Endodermal cell (in vitro differentiated cells): ENCODE data around the gene GOLGA6L7. TPM values are rescaled to one million over a fixed set of nuclear protein-coding genes. Genes with fewer than 3 reads are reported as not detected.

Experiments used
- DNase-seq: peaks from one replicate; pipeline ENCODE4 v3.0.0-alpha.2; 2017
- H3K27ac ChIP-seq: 2 replicates; pipeline ENCODE4 v1.5.1; 2013; ENCODE audit warnings: mild to moderate bottlenecking, low read depth, low read length, moderate library complexity
- H3K27me3 ChIP-seq: 2 replicates; pipeline ENCODE4 v1.6.1; 2013; ENCODE audit warnings: mild to moderate bottlenecking, low read length, moderate library complexity; ENCODE audit not compliant: insufficient read depth, control insufficient read depth, poor library complexity, severe bottlenecking
- H3K36me3 ChIP-seq: 2 replicates; pipeline ENCODE4 v1.7.0; 2013; ENCODE audit warnings: mild to moderate bottlenecking, low read length, moderate library complexity; ENCODE audit not compliant: control insufficient read depth, insufficient read depth
- H3K4me1 ChIP-seq: one replicate; pipeline ENCODE4 v1.7.0; 2013; ENCODE audit warnings: low read length; ENCODE audit not compliant: control insufficient read depth, insufficient read depth
- H3K4me3 ChIP-seq: 2 replicates; pipeline ENCODE4 v1.5.1; 2013; ENCODE audit warnings: mild to moderate bottlenecking, low read length, moderate library complexity
- H3K9ac ChIP-seq: 2 replicates; pipeline ENCODE4 v1.6.1; 2013; ENCODE audit warnings: mild to moderate bottlenecking, low read length, moderate library complexity; ENCODE audit not compliant: poor library complexity, severe bottlenecking; ENCODE audit errors: extremely low read depth
- H3K9me3 ChIP-seq: 2 replicates; pipeline ENCODE4 v1.6.1; 2013; ENCODE audit warnings: mild to moderate bottlenecking, low read length, moderate library complexity; ENCODE audit not compliant: control insufficient read depth
- H3K27ac Mint-ChIP-seq: 2 replicates; pipeline ENCODE4 v1.8.0; 2020; ENCODE audit warnings: mixed read lengths
- H3K27me3 Mint-ChIP-seq: 2 replicates; pipeline ENCODE4 v1.8.0; 2021; ENCODE audit warnings: mild to moderate bottlenecking, mixed read lengths; ENCODE audit not compliant: insufficient read depth
- H3K36me3 Mint-ChIP-seq: 2 replicates; pipeline ENCODE4 v1.8.0; 2020; ENCODE audit warnings: low read depth, mixed read lengths
- H3K4me1 Mint-ChIP-seq: 2 replicates; pipeline ENCODE4 v1.8.0; 2020; ENCODE audit warnings: mixed read lengths
- H3K4me3 Mint-ChIP-seq: 2 replicates; pipeline ENCODE4 v1.8.0; 2020; ENCODE audit warnings: mild to moderate bottlenecking, moderate library complexity, mixed read lengths
- H3K9me3 Mint-ChIP-seq: 2 replicates; pipeline ENCODE4 v1.8.0; 2020; ENCODE audit warnings: mild to moderate bottlenecking, mixed read lengths
- WGBS, 2 experiments: methylation state at CpG; one replicate each; pipeline versions ENCODE4 v1.1.5 to v1.1.7; 2013; ENCODE audit warnings: missing lambda C conversion rate in 2 of 2, mixed read lengths in 1 of 2; ENCODE audit not compliant: insufficient coverage in 1 of 2, insufficient read length in 1 of 2; 5-methylcytosine and 5-hydroxymethylcytosine counted together
- total RNA-seq, 2 donors: library from RNA; stranded (reverse); fragmentation: NEBNext Ultra II Directional in 1 of 2; extraction: Animal tissue kit (Norgen Biotek cat#: 25700) in 1 of 2; gene quantifications; 2 replicates in 1 of 2; 3 replicates in 1 of 2; pipeline ENCODE4 v1.2.1, GENCODE V29; 2021
- TF ChIP-seq, protein P1 (sequence below): fragments of 200-600 bp; sonication (generic); conservative IDR thresholded peaks from 2 replicates; pipeline ENCODE4 v1.5.0; 2021; ENCODE audit warnings: antibody characterized with exemption, mild to moderate bottlenecking

The GOLGA6L7 gene
- total RNA-seq, 2 donors from 2014 or later: 0.15 TPM; not detected in 1

DNA sequence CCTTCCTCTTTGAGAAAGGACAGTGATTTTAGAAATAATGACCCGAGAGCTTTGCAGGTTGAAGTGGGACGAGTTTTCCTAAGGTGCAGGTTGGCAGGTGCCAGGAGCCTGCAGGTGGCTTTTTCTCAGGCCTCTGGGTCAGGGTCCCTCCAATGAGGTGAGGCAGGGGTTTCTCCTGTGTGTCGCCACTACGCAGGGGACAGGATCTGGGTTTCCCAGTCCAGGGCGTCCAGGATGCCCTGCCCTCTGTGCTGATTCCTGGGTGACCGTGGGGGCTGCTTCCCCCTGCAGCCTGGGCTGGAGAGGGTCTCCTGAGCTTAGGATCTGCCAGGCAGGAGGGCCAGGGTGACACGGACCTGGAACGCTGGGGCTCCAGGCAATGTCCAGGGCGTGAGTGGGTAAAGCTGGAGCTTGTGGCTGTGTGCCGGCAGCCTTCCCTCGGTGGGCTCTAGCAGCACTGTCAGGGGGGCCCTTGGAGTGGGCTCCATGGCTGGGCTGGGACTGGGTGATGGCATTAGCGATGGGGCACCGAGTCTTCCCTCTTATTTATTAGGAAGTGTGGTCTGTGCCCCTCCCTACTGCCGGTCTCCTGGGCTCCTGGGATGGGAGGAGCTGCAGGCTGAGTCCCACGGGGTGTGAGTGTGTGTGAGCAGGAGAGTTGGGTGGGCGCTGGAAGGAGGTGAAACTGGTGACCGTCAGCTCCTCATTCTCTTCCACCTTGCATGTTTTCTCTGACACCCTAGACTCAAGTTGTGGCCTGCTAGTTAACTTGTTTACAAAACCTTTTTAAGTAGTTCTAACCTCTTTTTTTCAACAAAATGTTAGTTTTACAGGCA lies 39.1 kb upstream of the GOLGA6L7 start:
- H3K9ac ChIP-seq: no peak overlapping the region
- Mint-ChIP-seq H3K27ac (no peak overlapping the region), H3K27me3 (peaks cover 30% of the 10 kb centered on the region), H3K9me3 (no peaks in the 10 kb centered on the region), H3K4me1 (peaks cover 19% of the 10 kb centered on the region), H3K36me3 (no peaks in the 10 kb centered on the region), H3K4me3 (peak overlapping the region; percentile 57)
- H3K9me3 ChIP-seq: no peaks in the 10 kb centered on the region
- peaks cover 22% of the 10 kb centered on the region for H3K27me3 ChIP-seq
- peak overlapping the region; percentile 69 for H3K4me3 ChIP-seq
- no peaks in the 10 kb centered on the region for H3K36me3 ChIP-seq
- TF ChIP-seq, protein P1, sequence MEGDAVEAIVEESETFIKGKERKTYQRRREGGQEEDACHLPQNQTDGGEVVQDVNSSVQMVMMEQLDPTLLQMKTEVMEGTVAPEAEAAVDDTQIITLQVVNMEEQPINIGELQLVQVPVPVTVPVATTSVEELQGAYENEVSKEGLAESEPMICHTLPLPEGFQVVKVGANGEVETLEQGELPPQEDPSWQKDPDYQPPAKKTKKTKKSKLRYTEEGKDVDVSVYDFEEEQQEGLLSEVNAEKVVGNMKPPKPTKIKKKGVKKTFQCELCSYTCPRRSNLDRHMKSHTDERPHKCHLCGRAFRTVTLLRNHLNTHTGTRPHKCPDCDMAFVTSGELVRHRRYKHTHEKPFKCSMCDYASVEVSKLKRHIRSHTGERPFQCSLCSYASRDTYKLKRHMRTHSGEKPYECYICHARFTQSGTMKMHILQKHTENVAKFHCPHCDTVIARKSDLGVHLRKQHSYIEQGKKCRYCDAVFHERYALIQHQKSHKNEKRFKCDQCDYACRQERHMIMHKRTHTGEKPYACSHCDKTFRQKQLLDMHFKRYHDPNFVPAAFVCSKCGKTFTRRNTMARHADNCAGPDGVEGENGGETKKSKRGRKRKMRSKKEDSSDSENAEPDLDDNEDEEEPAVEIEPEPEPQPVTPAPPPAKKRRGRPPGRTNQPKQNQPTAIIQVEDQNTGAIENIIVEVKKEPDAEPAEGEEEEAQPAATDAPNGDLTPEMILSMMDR: no peak
- no peak for DNase-seq
- no peak overlapping the region for H3K27ac ChIP-seq
- H3K4me1 ChIP-seq: no peaks in the 10 kb centered on the region
- 82 to 93% methylated on average over 6 to 17 of the region's 17 CpGs for WGBS, 2 experiments

- peaks cover 30% of the 10 kb centered on the region for H3K27me3 Mint-ChIP-seq
- H3K4me1 Mint-ChIP-seq: peaks cover 19% of the 10 kb centered on the region
- no peaks in the 10 kb centered on the region for H3K9me3 ChIP-seq
- peak overlapping the region; percentile 57 for H3K4me3 Mint-ChIP-seq
- no peaks in the 10 kb centered on the region for H3K36me3 ChIP-seq
- peak overlapping the region; percentile 69 for H3K4me3 ChIP-seq
- H3K27me3 ChIP-seq: peaks cover 22% of the 10 kb centered on the region
- no peak overlapping the region for H3K27ac Mint-ChIP-seq
- TF ChIP-seq, protein P1: no peak
- no peak overlapping the region for H3K9ac ChIP-seq
- no peaks in the 10 kb centered on the region for H3K36me3 Mint-ChIP-seq
- no peaks in the 10 kb centered on the region for H3K9me3 Mint-ChIP-seq
- H3K27ac ChIP-seq: no peak overlapping the region
- H3K4me1 ChIP-seq: no peaks in the 10 kb centered on the region
- no peak for DNase-seq
- 26 to 82% methylated on average over 8 to 61 of the region's 61 CpGs for WGBS, 2 experiments
These were observed 38.2 kb upstream of the GOLGA6L7 start for GRCh38 chr15:28886431-28887338.

- Mint-ChIP-seq H3K27me3 (peaks cover 30% of the 10 kb centered on the region), H3K9me3 (no peaks in the 10 kb centered on the region), H3K4me3 (peak within 1 kb of the TSS; percentile 57), H3K27ac (no peak within 1 kb of the TSS), H3K4me1 (peaks cover 19% of the 10 kb centered on the region), H3K36me3 (no peaks in the 10 kb centered on the region)
- DNase-seq: peak; percentile 83
- H3K27me3 ChIP-seq: peaks cover 22% of the 10 kb centered on the region
- H3K4me3 ChIP-seq: peak within 1 kb of the TSS; percentile 69
- H3K9ac ChIP-seq: peak within 1 kb of the TSS; percentile 25
- WGBS, 2 experiments: 1% methylated on average over 28 to 109 of the region's 109 CpGs
- peak within 1 kb of the TSS; percentile 19 for H3K27ac ChIP-seq
- TF ChIP-seq, protein P1: no peak
- H3K4me1 ChIP-seq: no peaks in the 10 kb centered on the region
- no peaks in the 10 kb centered on the region for H3K9me3 ChIP-seq
- H3K36me3 ChIP-seq: no peaks in the 10 kb centered on the region
These were observed 37.4 kb upstream of the GOLGA6L7 start, which contains the start of gene APBA2 for GRCh38 chr15:28885630-28886430. Gene APBA2, plus strand, starts transcription at chr15:28885974. Its CDS starts 167,911 bp downstream, at chr15:29053885.
